GM10248 (cell line): Measurements from ENCODE around the gene SLC30A10.
A peak's percentile ranks its signal among the peaks of the same experiment; 100 is the strongest.
"Not testable (repeated sequence)": the region's sequence is repeated elsewhere in the genome, so short reads cannot be mapped to it uniquely, and the experiment has no call there.

ENCODE experiments used
- CTCF ChIA-PET: fragments of 300-600 bp; sonication (Branson Sonifier 250); formaldehyde crosslinking; extraction: SDS; loops from one replicate; lab custom pipeline; 2021; ENCODE audit warnings: antibody characterized with exemption; lab: Yijun Ruan, JAX
- POLR2A ChIA-PET: fragments of 350-650 bp; sonication (Branson Sonifier 250); formaldehyde crosslinking; extraction: SDS; loops from one replicate; lab custom pipeline; 2020; ENCODE audit warnings: antibody characterized with exemption; lab: Yijun Ruan, JAX
- DNase-seq: peaks from one replicate; pipeline ENCODE4 v3.0.0; 2012; ENCODE audit errors: extremely low spot score
- TF ChIP-seq, protein P1 (sequence below): IDR thresholded peaks from 2 replicates; pipeline ENCODE4 v1.5.1; 2012; ENCODE audit warnings: mild to moderate bottlenecking, low read depth; ENCODE audit errors: extremely low read depth, missing control alignments, control extremely low read depth

The SLC30A10 gene

DNA sequence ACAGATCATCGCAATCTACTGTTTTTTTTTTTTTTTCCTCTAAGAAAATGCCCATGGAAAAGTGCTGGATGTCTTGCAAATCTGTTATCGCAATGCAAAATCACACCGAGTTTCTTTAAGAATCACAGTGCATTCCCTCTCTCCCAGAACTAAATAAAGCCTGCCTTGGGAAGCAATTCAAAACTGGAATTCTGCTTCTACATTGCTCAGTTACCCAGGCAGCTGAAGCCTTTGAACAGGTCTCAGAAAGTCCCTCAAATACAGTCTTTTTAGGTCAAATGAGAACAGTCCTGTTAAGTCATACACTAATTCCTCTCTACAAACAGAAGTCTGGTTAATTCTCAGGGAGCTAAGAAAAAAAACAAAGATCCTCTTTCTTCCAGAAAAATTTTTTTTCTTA lies 46.3 kb downstream of the SLC30A10 start:
- TF ChIP-seq, protein P1, sequence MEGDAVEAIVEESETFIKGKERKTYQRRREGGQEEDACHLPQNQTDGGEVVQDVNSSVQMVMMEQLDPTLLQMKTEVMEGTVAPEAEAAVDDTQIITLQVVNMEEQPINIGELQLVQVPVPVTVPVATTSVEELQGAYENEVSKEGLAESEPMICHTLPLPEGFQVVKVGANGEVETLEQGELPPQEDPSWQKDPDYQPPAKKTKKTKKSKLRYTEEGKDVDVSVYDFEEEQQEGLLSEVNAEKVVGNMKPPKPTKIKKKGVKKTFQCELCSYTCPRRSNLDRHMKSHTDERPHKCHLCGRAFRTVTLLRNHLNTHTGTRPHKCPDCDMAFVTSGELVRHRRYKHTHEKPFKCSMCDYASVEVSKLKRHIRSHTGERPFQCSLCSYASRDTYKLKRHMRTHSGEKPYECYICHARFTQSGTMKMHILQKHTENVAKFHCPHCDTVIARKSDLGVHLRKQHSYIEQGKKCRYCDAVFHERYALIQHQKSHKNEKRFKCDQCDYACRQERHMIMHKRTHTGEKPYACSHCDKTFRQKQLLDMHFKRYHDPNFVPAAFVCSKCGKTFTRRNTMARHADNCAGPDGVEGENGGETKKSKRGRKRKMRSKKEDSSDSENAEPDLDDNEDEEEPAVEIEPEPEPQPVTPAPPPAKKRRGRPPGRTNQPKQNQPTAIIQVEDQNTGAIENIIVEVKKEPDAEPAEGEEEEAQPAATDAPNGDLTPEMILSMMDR, result no peak
- ChIA-PET CTCF (no interaction called here), POLR2A (no interaction called here)
- no peak for DNase-seq

DNA sequence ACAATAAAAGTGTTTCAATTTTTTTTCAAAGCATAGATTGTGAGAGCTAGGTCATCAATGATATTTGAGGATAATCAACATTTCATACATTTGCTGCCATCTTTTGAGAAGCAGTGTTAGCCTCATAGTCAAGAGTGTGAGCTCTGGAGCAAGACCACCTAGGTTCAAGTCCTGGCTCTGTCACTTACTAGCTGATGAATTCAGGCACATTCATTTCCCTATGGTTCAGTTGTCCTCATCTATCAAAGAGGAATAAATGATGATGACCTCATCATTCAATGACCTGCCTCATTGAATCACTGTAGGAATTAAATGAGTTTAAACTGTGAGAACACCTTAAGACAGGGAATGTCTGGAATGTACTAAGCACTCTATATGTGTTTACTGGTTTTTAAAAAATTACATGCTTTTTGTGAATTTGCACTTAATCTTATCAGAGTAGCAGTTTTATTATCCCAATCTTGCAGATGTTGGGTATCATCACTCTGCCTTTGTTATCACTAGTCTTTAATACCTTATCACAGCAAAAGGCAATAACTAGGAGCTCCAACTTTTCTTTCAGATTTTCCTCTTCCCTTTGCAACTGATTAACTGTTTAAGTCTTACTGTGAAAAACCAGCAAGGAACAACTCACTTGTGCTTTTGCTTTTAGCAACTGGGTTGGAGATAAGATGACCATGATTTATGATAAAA lies 47.4 kb downstream of the SLC30A10 start:
- CTCF ChIA-PET, result no interaction called here
- DNase-seq, result no peak
- TF ChIP-seq, protein P1, result no peak
- POLR2A ChIA-PET, result no interaction called here

DNA sequence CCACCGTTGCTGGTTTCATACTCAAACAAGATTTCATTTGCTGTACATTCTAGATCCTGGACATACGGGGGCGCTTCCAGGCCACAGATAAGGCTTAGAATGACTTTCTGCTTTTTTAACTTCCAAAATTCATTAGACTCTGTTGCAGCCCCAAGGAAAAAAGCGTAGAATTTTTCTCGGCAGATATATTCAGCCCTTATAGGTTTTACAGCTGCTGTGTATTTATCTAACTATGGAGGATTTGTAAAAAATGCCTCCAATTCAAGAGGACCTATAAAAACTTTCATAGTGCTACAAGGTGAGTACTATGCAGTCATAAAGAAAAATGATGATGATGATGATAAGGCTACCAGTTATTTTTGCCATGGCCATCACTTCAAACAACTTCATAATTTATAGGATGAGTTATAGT lies 51.6 kb downstream of the SLC30A10 start:
- ChIA-PET POLR2A (no interaction called here), CTCF (no interaction called here)
- no peak for DNase-seq
- TF ChIP-seq, protein P1, result peak; percentile 26

DNA sequence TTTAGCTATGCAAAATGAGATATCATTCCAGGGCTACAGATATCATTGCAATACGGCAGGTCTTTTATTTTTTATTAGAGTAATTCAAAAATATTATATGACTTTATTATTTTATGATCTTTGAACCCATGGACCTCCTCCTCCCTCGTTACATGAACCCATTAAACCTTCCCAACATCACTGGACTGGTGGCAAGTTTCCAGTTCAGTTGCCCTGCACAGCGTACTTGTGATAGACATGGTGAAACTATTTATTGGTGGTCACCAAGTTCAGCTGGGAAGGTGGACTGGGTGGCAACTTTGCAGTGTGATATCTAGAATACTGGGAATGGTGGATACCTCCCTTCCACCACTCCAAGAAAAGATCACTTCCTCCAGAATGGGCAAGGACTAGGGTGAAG lies 52.5 kb downstream of the SLC30A10 start:
- CTCF ChIA-PET, result no interaction called here
- DNase-seq, result no peak
- TF ChIP-seq, protein P1, result no peak
- POLR2A ChIA-PET, result no interaction called here

DNA sequence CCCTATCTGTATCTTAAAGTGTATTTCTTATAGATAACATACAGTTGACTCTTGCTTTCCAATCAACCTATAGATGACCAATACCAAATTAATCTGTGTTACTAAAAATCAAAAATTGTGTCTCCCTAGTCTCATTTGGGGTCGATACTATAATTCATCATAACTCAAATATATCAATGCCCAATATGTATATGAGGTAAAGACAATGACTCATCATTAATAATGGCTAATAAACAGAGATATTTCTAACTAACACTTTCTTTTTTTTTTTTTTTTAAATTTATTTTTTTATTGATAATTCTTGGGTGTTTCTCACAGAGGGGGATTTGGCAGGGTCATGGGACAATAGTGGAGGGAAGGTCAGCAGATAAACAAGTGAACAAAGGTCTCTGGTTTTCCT lies 55.8 kb downstream of the SLC30A10 start:
- POLR2A ChIA-PET, DNase-seq, CTCF ChIA-PET: not testable (repeated sequence)

DNA sequence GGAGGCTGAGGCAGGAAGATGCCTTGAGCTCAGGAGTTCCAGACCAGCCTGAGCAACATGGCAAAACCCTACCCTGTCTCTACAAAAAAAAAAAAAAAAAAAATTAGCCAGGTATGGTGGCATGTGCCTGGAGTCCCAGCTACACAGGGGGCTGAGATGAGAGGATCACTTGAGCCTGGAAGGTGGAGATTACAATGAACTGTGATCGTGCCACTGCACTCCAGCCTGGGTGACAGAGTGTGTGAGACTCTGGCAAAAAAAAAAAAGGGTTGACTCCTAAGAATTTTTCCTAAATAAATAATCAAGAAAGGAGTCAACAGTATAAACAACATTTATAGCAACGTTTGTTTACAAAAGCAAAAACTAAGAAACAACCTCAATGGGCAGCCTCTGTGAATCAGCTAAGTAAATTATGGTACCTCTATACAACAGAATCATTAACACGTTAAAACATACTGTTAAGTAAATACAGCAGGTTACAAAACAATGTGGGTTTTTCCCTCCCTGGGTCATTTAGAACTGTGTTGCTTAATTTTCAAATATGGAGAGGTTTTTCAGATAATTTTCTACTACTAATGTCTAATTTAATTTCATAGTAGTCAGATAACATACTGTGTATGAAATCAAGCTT lies 56.8 kb downstream of the SLC30A10 start:
- TF ChIP-seq, protein P1, result no peak
- ChIA-PET POLR2A (no interaction called here), CTCF (no interaction called here)

DNA sequence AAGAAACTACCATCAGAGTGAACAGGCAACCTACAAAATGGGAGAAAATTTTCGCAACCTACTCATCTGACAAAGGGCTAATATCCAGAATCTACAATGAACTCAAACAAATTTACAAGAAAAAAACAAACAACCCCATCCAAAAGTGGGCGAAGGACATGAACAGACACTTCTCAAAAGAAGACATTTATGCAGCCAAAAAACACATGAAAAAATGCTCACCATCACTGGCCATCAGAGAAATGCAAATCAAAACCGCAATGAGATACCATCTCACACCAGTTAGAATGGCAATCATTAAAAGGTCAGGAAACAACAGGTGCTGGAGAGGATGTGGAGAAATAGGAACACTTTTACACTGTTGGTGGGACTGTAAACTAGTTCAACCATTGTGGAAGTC lies 59.7 kb downstream of the SLC30A10 start:
- DNase-seq, CTCF ChIA-PET, POLR2A ChIA-PET: not testable (repeated sequence)

More for the DNA sequence above, 56.8 kb downstream of the SLC30A10 start:
- DNase-seq, result no peak
